ENCODE data around the gene USH2A. TPM values are rescaled to one million over a fixed set of nuclear protein-coding genes. Genes with fewer than 3 reads are reported as not detected.

The USH2A gene
- total RNA-seq, 2 experiments from 2014 or later, result not detected

- Mint-ChIP-seq H3K27me3 (no peaks in the 10 kb centered on the region), H3K4me1 (ENCODE audit: low read depth) (no peaks in the 10 kb centered on the region), H3K9me3 (no peaks in the 10 kb centered on the region), H3K36me3 (ENCODE audit: low read depth) (no peaks in the 10 kb centered on the region), H3K27ac (no peak overlapping the region), H3K4me3 (no peak overlapping the region)
- intact Hi-C loops (cut with micrococcal nuclease), result no loop called here
- ATAC-seq (no peak), DNase-seq (no peak)
- TF ChIP-seq CTCF (IDR thresholded peaks at IDR 0.05), result peak; percentile 50
- POLR2A ChIA-PET, result no interaction called here
- CTCF ChIA-PET, result no interaction called here
Measured at GRCh38 chr1:215606564-215607168, 816.6 kb downstream of the USH2A start.

- Mint-ChIP-seq H3K36me3 (ENCODE audit: low read depth) (no peaks in the 10 kb centered on the region), H3K4me1 (ENCODE audit: low read depth) (no peaks in the 10 kb centered on the region), H3K27me3 (no peaks in the 10 kb centered on the region), H3K27ac (no peak overlapping the region), H3K9me3 (no peaks in the 10 kb centered on the region), H3K4me3 (no peak overlapping the region)
- TF ChIP-seq CTCF (IDR thresholded peaks at IDR 0.05), result no peak
- ChIA-PET POLR2A (no interaction called here), CTCF (no interaction called here)
- intact Hi-C loops (cut with micrococcal nuclease), result no loop called here
- no peak for ATAC-seq
- DNase-seq, result no peak
Measured at GRCh38 chr1:215606036-215606435, 817.2 kb downstream of the USH2A start.

DNA sequence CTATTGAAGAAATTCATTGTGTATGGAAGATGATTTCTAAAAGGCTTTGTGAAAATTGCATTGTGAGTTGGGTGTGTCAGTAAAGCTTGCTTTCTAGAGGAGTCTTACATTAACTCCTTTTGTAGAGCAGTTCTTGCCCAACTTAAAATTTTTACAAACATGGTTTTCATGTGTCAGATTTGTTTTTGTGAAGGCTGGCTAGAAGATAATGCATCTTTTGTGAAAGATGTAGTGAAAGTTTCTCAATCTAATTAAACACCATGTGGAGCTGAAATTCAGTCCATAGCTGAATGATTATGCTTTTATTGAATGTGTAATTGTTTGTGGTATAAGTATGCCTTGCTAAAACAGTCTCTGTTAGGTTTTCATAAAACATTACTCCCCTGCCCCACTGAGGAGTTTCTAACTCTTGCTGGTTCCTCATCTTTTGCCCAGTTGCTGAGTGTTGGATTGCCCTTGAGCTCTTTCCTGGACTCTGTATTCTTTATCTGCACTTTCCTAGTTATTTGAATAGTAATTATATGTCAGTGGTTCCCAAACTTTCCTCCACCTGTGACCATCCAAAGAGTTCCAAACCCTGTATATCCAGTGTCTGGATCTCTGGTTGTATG lies 818.1 kb downstream of the USH2A start:
- POLR2A ChIA-PET, result no interaction called here
- intact Hi-C loops (cut with micrococcal nuclease), result no loop called here
- no peak overlapping the region for H3K27ac Mint-ChIP-seq

DNA sequence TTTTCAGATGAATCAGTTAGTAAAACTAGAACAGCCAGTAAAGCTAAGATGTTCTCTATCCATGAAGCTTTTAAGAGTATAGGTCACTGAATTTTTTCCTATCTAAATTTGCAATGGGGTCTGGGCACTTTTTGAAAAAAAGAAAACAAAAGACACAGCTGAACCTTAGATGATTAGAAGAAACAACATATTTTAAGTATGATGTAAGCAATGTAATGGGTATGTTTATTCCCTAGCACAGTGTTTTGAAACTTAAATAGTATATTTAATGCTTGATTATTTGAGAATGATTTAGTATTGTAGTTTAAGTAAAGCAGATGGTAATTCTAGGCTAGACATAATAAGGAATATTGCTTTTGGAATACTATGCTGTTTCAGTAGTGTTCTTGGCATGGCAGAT lies 819.9 kb downstream of the USH2A start:
- Mint-ChIP-seq H3K9me3 (no peaks in the 10 kb centered on the region), H3K27me3 (no peaks in the 10 kb centered on the region), H3K4me3 (no peak overlapping the region), H3K27ac (no peak overlapping the region), H3K4me1 (ENCODE audit: low read depth) (no peaks in the 10 kb centered on the region), H3K36me3 (ENCODE audit: low read depth) (no peaks in the 10 kb centered on the region)
- POLR2A ChIA-PET, result no interaction called here
- ATAC-seq (no peak), DNase-seq (no peak)
- no peak for TF ChIP-seq CTCF (IDR thresholded peaks at IDR 0.05)
- CTCF ChIA-PET, result no interaction called here
- intact Hi-C loops (cut with micrococcal nuclease), result no loop called here

More for the DNA sequence above, 818.1 kb downstream of the USH2A start:
- Mint-ChIP-seq H3K36me3 (ENCODE audit: low read depth) (no peaks in the 10 kb centered on the region), H3K4me1 (ENCODE audit: low read depth) (no peaks in the 10 kb centered on the region), H3K4me3 (no peak overlapping the region), H3K9me3 (no peaks in the 10 kb centered on the region), H3K27me3 (no peaks in the 10 kb centered on the region)
- CTCF ChIA-PET, result interaction anchor here (1.3 kb wide), 1 partner anchor 38 kb away, joined by 3 read pairs; the partner anchor contains the start of gene KCTD3
- DNase-seq (no peak), ATAC-seq (no peak)
- TF ChIP-seq CTCF (IDR thresholded peaks at IDR 0.05), result no peak

- no peaks in the 10 kb centered on the region for H3K9me3 Mint-ChIP-seq
- no peak overlapping the region for H3K4me3 Mint-ChIP-seq
- ChIA-PET POLR2A (no interaction called here), CTCF (no interaction called here)
- no peak for TF ChIP-seq CTCF (IDR thresholded peaks at IDR 0.05)
- no peak for ATAC-seq
- no peaks in the 10 kb centered on the region for H3K4me1 Mint-ChIP-seq (ENCODE audit: low read depth)
- H3K27me3 Mint-ChIP-seq, result no peaks in the 10 kb centered on the region
- no peaks in the 10 kb centered on the region for H3K36me3 Mint-ChIP-seq (ENCODE audit: low read depth)
- DNase-seq, result no peak
- intact Hi-C loops (cut with micrococcal nuclease), result no loop called here
- no peak overlapping the region for H3K27ac Mint-ChIP-seq
Measured at GRCh38 chr1:215601276-215601675, 822.0 kb downstream of the USH2A start.
